ENCODE measurements around the gene DUSP22. TPM values are rescaled to one million over a fixed set of nuclear protein-coding genes. Genes with fewer than 3 reads are reported as not detected.

The DUSP22 gene
- total RNA-seq, 6 donors from 2014 or later = 49.9 to 108 (median 63.8) TPM

DNA sequence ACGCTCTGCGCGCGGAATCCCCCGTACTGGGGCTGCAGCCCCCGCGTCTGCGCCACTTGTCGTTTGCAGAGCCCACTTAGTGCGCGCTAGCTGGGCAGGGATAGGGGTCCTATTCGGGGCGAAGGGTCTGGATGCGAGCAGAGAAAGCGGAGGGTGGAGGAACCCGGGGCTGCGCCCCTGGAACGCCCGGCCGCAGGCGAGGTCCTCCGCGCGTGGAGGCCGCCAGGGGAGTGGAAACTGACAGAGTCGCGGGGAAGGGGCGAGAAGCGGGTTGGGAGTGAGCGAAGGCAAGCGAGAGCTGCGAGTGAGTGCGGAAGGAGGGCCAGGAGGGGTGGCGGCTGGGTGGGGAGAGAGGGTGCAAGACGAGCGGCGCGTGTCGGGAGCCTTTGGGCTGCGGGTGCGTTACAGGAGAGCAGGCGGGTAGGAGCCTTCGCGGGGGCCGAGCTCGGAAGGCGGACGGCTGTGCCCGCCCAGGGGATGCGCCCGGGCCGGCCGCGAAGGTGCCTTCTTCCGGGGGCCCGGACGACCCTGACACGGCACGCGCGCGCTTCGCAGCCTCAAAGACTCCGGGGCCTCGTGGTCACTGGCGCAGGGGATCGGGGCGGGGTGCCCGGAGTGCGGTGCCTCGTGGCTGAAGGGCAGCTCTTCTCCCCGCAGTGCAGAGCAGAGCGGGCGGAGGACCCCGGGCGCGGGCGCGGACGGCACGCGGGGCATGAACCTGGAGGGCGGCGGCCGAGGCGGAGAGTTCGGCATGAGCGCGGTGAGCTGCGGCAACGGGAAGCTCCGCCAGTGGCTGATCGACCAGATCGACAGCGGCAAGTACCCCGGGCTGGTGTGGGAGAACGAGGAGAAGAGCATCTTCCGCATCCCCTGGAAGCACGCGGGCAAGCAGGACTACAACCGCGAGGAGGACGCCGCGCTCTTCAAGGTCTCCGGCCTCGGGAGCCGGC is 100.4 kb downstream of the DUSP22 start:
- Histone ChIP-seq H3K4me3 (peak overlapping the region; percentile 19 to 58 (median 46)), H3K36me3 (no peaks in the 10 kb centered on the region), H3K27ac (peak overlapping the region in 1 of 4 donors; percentile 36), H3K9me3 (no peaks in the 10 kb centered on the region), H3K4me1 (peaks cover 27 to 33% (median 32%) of the 10 kb centered on the region in 4 donors), H3K27me3 (peaks cover 0 to 44% (median 24%) of the 10 kb centered on the region in 4 donors)
- 2 to 4% methylated on average over 46 to 81 of the region's 108 CpGs for WGBS, 2 donors
- peak in 1 of 2 donors; percentile 31 for ATAC-seq (ENCODE audit: low FRiP score in 2 of 2)
- DNase-seq = peak in 1 of 2 donors; percentile 86
- no peak for TF ChIP-seq CTCF (IDR thresholded peaks at IDR 0.05)
- TF ChIP-seq EP300 (IDR thresholded peaks at IDR 0.05) = no peak
- TF ChIP-seq POLR2A (IDR thresholded peaks at IDR 0.05) = no peak
- TF ChIP-seq POLR2AphosphoS5 (IDR thresholded peaks at IDR 0.05) = no peak

- H3K36me3 ChIP-seq = no peaks in the 10 kb centered on the region
- 9 to 13% methylated on average over 26 to 38 of the region's 68 CpGs for WGBS, 2 donors
- peak overlapping the region in 3 of 4 donors; percentile 43 to 58 (median 50) for H3K4me3 ChIP-seq
- peaks cover 0 to 44% (median 24%) of the 10 kb centered on the region in 4 donors for H3K27me3 ChIP-seq
- H3K9me3 ChIP-seq = no peaks in the 10 kb centered on the region
- no peak for ATAC-seq (ENCODE audit: low FRiP score in 2 of 2)
- H3K4me1 ChIP-seq = peaks cover 27 to 33% (median 32%) of the 10 kb centered on the region in 4 donors
- H3K27ac ChIP-seq = no peak overlapping the region
- DNase-seq = peak in 1 of 2 donors; percentile 86
- TF ChIP-seq EP300 (IDR thresholded peaks at IDR 0.05) = no peak
- no peak for TF ChIP-seq POLR2A (IDR thresholded peaks at IDR 0.05)
- no peak for TF ChIP-seq POLR2AphosphoS5 (IDR thresholded peaks at IDR 0.05)
- TF ChIP-seq CTCF (IDR thresholded peaks at IDR 0.05) = no peak
These were observed 101.3 kb downstream of the DUSP22 start for GRCh38 chr6:393391-394221.

DNA sequence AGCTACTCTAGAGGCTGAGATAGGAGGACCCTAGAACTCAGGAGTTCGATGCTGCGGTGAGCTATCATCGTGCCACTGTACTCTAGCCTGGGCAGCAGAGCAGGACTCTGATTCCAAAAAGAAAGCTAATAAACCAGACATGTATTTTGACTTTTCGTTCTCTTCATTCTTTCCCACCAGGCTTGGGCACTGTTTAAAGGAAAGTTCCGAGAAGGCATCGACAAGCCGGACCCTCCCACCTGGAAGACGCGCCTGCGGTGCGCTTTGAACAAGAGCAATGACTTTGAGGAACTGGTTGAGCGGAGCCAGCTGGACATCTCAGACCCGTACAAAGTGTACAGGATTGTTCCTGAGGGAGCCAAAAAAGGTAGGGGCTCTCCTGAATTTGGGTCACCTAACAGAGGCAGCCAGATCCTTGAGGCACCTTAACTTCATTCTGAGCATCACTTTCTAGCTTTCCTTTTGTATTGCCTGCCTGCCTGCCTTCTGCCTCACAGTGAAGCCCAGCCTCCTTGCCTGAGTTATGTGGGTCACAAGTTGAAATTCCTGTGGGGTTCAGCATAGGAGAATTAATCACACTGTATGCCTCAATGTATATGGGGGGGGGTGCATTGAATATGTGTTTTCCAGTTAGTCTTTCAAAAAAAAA is 102.5 kb downstream of the DUSP22 start:
- peaks cover 27 to 33% (median 32%) of the 10 kb centered on the region in 4 donors for H3K4me1 ChIP-seq
- DNase-seq = peak in 1 of 2 donors; percentile 27
- TF ChIP-seq POLR2A (IDR thresholded peaks at IDR 0.05) (no peak), CTCF (IDR thresholded peaks at IDR 0.05) (no peak), POLR2AphosphoS5 (IDR thresholded peaks at IDR 0.05) (no peak), EP300 (IDR thresholded peaks at IDR 0.05) (no peak)
- no peak overlapping the region for H3K27ac ChIP-seq
- H3K27me3 ChIP-seq = peaks cover 0 to 44% (median 24%) of the 10 kb centered on the region in 4 donors
- no peak overlapping the region for H3K4me3 ChIP-seq
- no peaks in the 10 kb centered on the region for H3K36me3 ChIP-seq
- no peaks in the 10 kb centered on the region for H3K9me3 ChIP-seq
- no peak for ATAC-seq (ENCODE audit: low FRiP score in 2 of 2)
- 90 to 96% methylated on average over 13 of the region's 13 CpGs for WGBS, 2 donors

DNA sequence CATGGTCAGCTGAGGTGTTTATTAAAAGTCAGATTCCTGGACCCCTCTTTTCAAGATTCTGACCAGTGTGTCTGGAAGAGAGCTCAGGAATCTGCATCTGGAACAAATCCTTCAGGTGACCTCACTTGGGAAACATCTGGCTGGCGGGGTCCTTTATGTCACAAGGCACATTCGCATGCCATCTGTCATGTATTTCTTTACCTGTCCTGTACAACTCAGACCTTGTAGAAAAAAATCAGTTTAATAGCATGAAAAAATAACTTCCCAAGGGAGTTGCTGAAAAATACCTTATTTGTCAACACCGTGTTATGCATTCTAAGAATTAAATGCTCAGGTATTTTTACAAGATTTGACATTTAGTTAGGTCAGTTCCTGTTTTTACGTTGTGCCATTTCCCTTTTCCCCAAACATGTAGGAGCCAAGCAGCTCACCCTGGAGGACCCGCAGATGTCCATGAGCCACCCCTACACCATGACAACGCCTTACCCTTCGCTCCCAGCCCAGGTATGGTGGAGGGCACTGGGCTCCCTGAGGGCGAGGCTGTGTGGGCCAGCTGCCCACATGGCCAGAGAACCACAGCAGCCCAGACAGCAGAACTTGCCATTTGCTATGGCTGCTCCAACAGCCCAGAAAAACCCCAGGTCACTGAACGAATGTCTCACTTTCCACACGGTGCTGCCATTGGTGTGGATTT is 103.3 kb downstream of the DUSP22 start:
- H3K36me3 ChIP-seq = no peaks in the 10 kb centered on the region
- peaks cover 0 to 39% (median 22%) of the 10 kb centered on the region in 4 donors for H3K27me3 ChIP-seq
- H3K27ac ChIP-seq = no peak overlapping the region
- no peaks in the 10 kb centered on the region for H3K9me3 ChIP-seq
- peak in 1 of 2 donors; percentile 37 for DNase-seq
- ATAC-seq (ENCODE audit: low FRiP score in 2 of 2) = no peak
- H3K4me1 ChIP-seq = peaks cover 27 to 33% (median 32%) of the 10 kb centered on the region in 4 donors
- TF ChIP-seq POLR2AphosphoS5 (IDR thresholded peaks at IDR 0.05) (no peak), CTCF (IDR thresholded peaks at IDR 0.05) (no peak), POLR2A (IDR thresholded peaks at IDR 0.05) (no peak), EP300 (IDR thresholded peaks at IDR 0.05) (no peak)
- no peak overlapping the region for H3K4me3 ChIP-seq
- 74 to 77% methylated on average over 10 of the region's 10 CpGs for WGBS, 2 donors

Data from upper lobe of left lung (tissue), 6 donors.